Ascending aorta (tissue), 2 donors: Measurements from ENCODE around the gene OR2M7. TPM values are rescaled to one million over a fixed set of nuclear protein-coding genes. Genes with fewer than 3 reads are reported as not detected.
"Not testable (repeated sequence)": the region's sequence is repeated elsewhere in the genome, so short reads cannot be mapped to it uniquely, and the experiment has no call there.

Experiments used
- DNase-seq, 2 donors: peaks; one replicate each; pipeline ENCODE4 v3.0.0-alpha.2; 2019; ENCODE audit warnings: low spot score in 2 of 2
- H3K27ac ChIP-seq, 2 donors: fragments of 200-600 bp; sonication (generic); one replicate each; pipeline ENCODE4 v1.5.1; 2016 to 2017; ENCODE audit warnings: mild to moderate bottlenecking in 1 of 2
- H3K27me3 ChIP-seq: fragments of 200-600 bp; sonication (generic); one replicate; pipeline ENCODE4 v1.5.1; 2017
- H3K36me3 ChIP-seq, 2 donors: fragments of 200-600 bp; sonication (generic); one replicate each; pipeline ENCODE4 v1.5.1; 2016
- H3K4me1 ChIP-seq, 2 donors: fragments of 200-600 bp; sonication (generic); one replicate each; pipeline ENCODE4 v1.5.1; 2016 to 2017; ENCODE audit warnings: mild to moderate bottlenecking in 1 of 2
- H3K4me3 ChIP-seq, 2 donors: fragments of 200-600 bp; sonication (generic); one replicate each; pipeline ENCODE4 v1.5.1; 2016 to 2017; ENCODE audit warnings: mild to moderate bottlenecking in 1 of 2
- H3K9me3 ChIP-seq, 2 donors: fragments of 200-600 bp; sonication (generic); one replicate each; pipeline ENCODE4 v1.5.1; 2016
- CTCF ChIP-seq, 3 experiments: fragments of 200-600 bp in 2 of 3; fragments of 450-650 bp in 1 of 3; sonication (generic) in 2 of 3; IDR thresholded peaks; one replicate each; pipeline ENCODE4 v1.5.1; 2016 to 2019; ENCODE audit warnings: antibody characterized with exemption in 3 of 3, mild to moderate bottlenecking in 1 of 3, moderate library complexity in 1 of 3
- intact Hi-C: fragments of 100-400 bp; cut with DNase I; formaldehyde crosslinking; loops from one replicate; pipeline ENCODE4 v1.15.1; 2023
- total RNA-seq: library from RNA; depleted of rRNA; stranded (reverse); fragments of >200 nt; gene quantifications from one replicate; pipeline ENCODE4 v1.1.0, GENCODE V29; 2016

Gene OR2M7
- total RNA-seq, 1 donor from 2014 or later = not detected

- intact Hi-C loops = no loop called here
- no peaks in the 10 kb centered on the region for H3K9me3 ChIP-seq
- TF ChIP-seq CTCF (IDR thresholded peaks at IDR 0.05) = no peak
- H3K4me1 ChIP-seq = no peaks in the 10 kb centered on the region
- DNase-seq = no peak
- no peak overlapping the region for H3K4me3 ChIP-seq
- H3K27ac ChIP-seq = no peak overlapping the region
- no peaks in the 10 kb centered on the region for H3K27me3 ChIP-seq
- no peaks in the 10 kb centered on the region for H3K36me3 ChIP-seq
Measured at GRCh38 chr1:248359415-248359814, 35.0 kb upstream of the OR2M7 start.

- intact Hi-C loops = no loop called here
- Histone ChIP-seq H3K27me3 (no peaks in the 10 kb centered on the region), H3K4me3 (no peak within 1 kb of the TSS), H3K9me3 (no peaks in the 10 kb centered on the region), H3K4me1 (no peaks in the 10 kb centered on the region), H3K27ac (no peak within 1 kb of the TSS), H3K36me3 (no peaks in the 10 kb centered on the region)
- no peak for TF ChIP-seq CTCF (IDR thresholded peaks at IDR 0.05)
- no peak for DNase-seq
Measured at GRCh38 chr1:248348475-248348874, 24.1 kb upstream of the OR2M7 start, which contains the start of gene OR14C36. TSS of gene OR14C36 (plus strand) at chr1:248348775. CDS start at chr1:248348775, 0 bp downstream.

GRCh38 chr1:248343451-248343850 is 19.1 kb upstream of the OR2M7 start:
- no peak for DNase-seq
- no peaks in the 10 kb centered on the region for H3K36me3 ChIP-seq
- H3K4me3 ChIP-seq = no peak overlapping the region
- H3K27ac ChIP-seq = no peak overlapping the region
- H3K9me3 ChIP-seq = no peaks in the 10 kb centered on the region
- no peak for TF ChIP-seq CTCF (IDR thresholded peaks at IDR 0.05)
- H3K27me3 ChIP-seq = no peaks in the 10 kb centered on the region
- intact Hi-C loops = no loop called here
- H3K4me1 ChIP-seq = no peaks in the 10 kb centered on the region

DNA sequence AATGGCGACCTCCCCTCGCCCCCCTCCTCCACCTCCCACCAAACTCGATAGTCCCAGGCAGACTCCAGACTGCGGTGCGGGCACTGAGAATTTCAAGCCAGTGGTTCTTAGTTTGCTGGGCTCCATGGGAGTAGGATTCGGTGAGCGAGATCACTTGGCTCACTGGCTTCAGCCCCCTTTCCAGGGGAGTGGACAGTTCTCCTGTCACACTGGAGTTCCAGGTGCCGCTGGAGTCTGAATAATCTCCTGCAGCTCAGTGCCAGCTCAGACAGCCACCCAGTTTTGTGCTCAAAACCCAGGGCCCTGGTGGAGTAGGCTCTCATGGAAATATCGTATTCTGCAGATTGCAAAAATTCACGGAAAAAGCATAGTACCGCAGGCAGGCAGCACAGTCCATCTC is 7.6 kb downstream of the OR2M7 start:
- Histone ChIP-seq H3K36me3 (no peaks in the 10 kb centered on the region), H3K27me3 (no peaks in the 10 kb centered on the region), H3K27ac (no peak overlapping the region), H3K4me1 (no peaks in the 10 kb centered on the region), H3K9me3 (no peaks in the 10 kb centered on the region), H3K4me3 (no peak overlapping the region)
- intact Hi-C loops = no loop called here
- no peak for DNase-seq
- TF ChIP-seq CTCF (IDR thresholded peaks at IDR 0.05) = no peak

GRCh38 chr1:248306740-248307139 is 17.6 kb downstream of the OR2M7 start:
- H3K27me3 ChIP-seq, H3K27ac ChIP-seq, H3K4me1 ChIP-seq, H3K9me3 ChIP-seq, H3K4me3 ChIP-seq, DNase-seq, H3K36me3 ChIP-seq, intact Hi-C loops: not testable (repeated sequence)

DNA sequence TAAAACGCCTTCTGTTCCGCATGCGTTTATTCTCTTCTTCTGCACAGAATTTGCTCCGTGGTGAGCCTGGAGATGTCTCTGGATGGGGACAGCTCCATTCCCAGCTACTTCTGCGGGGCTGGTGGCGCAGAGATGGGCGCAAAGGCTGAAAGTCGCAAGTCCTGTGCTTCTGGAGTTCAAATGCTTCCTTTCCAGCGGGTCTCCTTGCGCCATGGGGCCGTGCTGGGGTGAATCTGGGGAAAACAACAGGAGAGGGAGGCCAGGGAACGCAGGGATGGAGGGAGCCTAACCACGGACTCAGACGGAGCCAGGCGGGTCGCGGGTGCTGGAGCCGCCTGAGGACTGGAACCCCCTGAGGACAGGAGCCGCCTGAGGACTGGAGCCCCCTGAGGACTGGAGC is 18.3 kb downstream of the OR2M7 start:
- Histone ChIP-seq H3K4me1 (no peaks in the 10 kb centered on the region), H3K27me3 (no peaks in the 10 kb centered on the region), H3K4me3 (no peak overlapping the region), H3K27ac (no peak overlapping the region), H3K9me3 (no peaks in the 10 kb centered on the region), H3K36me3 (no peaks in the 10 kb centered on the region)
- intact Hi-C loops = no loop called here
- no peak for TF ChIP-seq CTCF (IDR thresholded peaks at IDR 0.05)
- no peak for DNase-seq

GRCh38 chr1:248305672-248306071 is 18.7 kb downstream of the OR2M7 start:
- H3K27me3 ChIP-seq, DNase-seq, H3K36me3 ChIP-seq, H3K4me1 ChIP-seq, H3K4me3 ChIP-seq, intact Hi-C loops, H3K9me3 ChIP-seq, H3K27ac ChIP-seq: not testable (repeated sequence)
